ENCODE data around the gene BLM. TPM values are rescaled to one million over a fixed set of nuclear protein-coding genes. Genes with fewer than 3 reads are reported as not detected.

Gene BLM
- total RNA-seq, 1 experiment from 2014 or later = 41.9 TPM

DNA sequence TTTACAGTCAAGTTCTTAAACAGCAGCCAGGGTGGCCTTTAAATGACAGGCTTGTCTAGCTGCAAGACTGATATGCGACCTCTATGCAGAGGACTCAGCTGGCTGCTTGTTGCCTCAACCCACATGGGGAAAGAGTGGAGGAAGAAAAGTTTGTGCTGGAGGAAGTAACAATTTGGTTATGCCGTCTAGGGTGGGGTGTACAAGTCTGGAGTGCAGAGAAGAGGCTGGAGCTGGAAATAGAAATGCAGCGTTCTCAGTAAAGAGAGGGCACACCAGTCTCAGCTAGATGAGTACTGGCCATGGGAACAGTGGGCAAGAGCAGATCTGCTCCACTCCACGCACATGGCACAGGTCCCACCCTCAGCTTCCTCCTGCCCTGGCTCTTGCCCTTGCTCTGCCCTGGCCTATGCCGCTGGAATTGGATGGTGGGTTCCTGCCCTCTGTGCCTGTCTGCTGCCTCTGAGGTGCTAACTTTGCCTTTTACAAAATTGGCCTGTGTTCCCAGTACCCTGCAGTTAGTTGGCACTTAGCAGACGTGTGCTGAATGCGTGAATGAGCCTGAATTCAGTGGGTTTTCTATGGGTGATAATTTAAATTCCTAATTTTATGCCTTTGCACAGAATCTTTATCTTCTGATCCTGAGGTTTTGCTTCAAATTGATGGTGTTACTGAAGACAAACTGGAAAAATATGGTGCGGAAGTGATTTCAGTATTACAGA is 91.5 kb downstream of the BLM start:
- DNase-seq (ENCODE audit: low read depth, low spot score) = no peak
- in situ Hi-C loops (cut with HindIII; ENCODE audit: low pct_unique_long_range_greater_than_20kb, low sequenced_read_pairs) = no loop called here

DNA sequence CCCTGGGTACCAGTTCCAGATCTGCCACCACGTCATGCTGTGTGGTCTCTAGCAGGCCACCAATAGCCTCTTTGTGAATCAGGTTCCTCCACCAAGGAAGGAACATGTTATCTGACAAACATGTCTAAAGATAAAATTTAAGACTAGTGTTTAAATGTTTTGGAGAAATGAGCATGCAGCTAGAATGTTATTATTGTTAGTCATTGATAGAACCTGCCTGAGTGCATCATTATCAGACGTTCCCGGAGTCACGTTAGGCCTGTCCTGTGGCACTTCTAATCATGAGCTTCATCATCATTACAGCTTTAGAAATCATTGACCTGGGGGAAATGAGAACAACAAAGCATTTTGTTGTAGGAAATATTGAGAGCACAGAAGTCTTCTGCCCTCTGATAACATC is 92.4 kb downstream of the BLM start:
- in situ Hi-C loops (cut with HindIII; ENCODE audit: low pct_unique_long_range_greater_than_20kb, low sequenced_read_pairs) = no loop called here
- no peak for DNase-seq (ENCODE audit: low read depth, low spot score)

DNA sequence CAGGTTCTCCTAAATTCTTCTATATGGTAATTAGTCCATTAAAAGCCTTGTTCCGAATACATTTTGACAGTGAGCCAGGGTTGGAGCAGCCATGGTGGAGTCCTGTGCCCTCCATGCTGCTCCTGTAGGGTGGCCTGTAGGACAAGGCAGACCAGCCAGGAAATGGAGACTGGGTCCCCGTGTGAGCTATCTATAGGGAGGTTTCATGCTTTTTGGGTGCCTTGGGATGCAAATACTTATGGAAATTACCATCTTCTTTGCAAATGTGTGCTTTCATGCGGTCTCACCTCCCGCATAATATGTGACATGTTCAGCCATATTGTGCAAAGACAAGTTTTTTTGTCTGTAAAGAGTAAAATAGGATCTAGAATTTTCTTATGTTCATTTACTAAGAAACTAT is 93.2 kb downstream of the BLM start:
- in situ Hi-C loops (cut with HindIII; ENCODE audit: low pct_unique_long_range_greater_than_20kb, low sequenced_read_pairs) = no loop called here
- no peak for DNase-seq (ENCODE audit: low read depth, low spot score)

DNA sequence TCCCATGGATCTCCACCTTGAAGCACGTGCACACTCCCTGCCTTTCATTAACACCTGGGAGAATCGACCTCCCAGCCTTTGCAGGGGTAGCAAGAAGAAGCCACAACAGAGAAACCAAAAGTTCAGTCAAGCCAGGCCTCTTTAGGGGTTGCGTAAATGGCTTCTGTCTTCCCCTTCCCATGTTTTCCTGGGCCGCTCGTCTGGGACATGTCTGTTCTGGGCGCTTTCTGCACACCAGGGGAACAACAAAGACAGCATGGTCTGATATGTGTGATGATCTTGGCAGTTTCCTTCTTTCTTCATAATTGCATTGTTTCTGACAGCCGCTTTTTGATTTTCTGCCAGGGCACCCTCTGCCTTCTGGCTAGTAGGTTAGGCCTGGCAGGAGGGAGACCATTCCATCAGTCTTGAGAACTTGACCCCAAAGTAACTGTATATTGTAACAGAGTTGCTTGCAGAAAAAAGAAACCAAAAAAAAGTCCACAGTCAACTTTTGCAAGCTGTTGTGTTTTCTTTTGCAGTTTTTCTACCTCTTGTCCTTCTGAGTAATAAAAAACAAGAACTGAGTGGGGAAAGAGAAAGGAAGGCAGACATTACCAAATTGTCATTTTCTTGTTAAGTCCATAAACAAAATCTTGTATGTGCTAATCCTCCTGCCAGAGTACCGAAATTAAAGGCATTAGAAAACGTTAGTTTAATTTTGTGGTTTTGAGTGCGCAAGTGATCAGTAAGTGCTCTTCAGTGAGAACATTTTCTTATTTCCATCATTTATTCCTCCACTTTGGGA is 95.2 kb downstream of the BLM start:
- in situ Hi-C loops (cut with HindIII; ENCODE audit: low pct_unique_long_range_greater_than_20kb, low sequenced_read_pairs) = no loop called here

DNA sequence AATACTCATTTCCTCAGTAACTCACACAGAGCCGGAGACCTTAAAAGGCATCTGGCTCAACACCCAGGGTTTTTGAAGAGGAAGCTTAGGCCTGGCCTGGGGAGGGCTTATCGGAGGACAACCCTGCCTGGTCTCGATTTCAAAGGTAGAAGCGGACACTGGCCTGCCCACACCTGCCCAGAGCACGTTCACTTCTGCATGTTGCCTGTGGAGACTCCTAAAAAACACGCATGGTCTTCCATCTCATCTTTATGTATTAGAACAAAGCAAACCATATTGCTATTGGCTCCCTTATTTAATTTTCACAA is 95.8 kb downstream of the BLM start:
- no peak for DNase-seq (ENCODE audit: low read depth, low spot score)
- in situ Hi-C loops (cut with HindIII; ENCODE audit: low pct_unique_long_range_greater_than_20kb, low sequenced_read_pairs) = no loop called here

More for the DNA sequence above, 95.2 kb downstream of the BLM start:
- no peak for DNase-seq (ENCODE audit: low read depth, low spot score)

DNA sequence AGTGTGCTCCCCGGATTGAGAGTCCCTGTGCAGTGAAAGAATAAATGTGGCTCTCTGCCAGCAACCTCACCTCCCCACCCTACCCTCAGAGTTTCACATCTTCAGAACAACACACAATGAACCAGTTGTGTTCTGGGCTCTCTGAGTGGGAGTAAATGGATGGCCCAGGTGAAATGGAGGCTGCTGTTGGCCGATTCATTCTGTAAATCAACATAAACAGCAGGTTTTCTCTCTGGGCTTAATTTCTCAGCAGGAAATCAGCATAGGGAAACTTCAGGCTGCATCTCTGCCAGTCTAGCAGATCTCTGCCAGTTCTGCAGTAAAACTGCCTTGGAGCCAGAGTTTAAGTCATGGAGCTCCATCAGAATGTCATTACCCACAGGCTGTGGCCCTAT is 96.6 kb downstream of the BLM start:
- DNase-seq (ENCODE audit: low read depth, low spot score) = peak; percentile 22

DNA sequence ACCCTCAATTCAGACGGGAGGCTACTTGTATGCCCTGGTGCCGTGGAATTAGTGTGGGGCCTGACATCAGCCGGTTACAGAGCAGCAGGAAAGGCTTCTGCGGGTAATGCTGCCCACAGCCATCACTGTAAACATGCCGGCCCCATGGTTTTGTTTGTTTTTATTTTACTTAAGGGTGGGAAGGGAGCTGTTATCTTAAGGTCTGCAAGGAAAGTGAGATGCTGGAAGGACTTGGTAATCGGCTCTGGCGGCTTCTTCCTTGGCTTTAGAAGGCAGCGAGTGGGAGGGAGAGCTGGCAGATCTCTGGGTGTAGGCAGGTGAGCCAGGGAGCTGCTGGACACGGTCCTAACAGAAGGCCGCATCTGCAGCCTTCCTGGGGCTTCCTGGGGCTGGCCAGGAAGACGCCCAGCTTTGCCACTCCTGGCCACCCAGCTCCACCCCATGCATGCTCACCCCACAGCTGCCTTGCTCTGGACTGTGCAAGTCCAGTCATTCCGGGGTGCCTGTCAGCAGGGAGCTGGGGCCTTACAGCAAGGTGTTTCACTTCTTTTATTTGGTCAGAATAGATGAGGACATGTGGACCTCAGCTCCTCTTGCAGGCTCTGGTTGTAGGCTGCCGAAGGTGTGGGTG is 97.2 kb downstream of the BLM start:
- no peak for DNase-seq (ENCODE audit: low read depth, low spot score)
- in situ Hi-C loops (cut with HindIII; ENCODE audit: low pct_unique_long_range_greater_than_20kb, low sequenced_read_pairs) = no loop called here

More for the DNA sequence above, 96.6 kb downstream of the BLM start:
- in situ Hi-C loops (cut with HindIII; ENCODE audit: low pct_unique_long_range_greater_than_20kb, low sequenced_read_pairs) = no loop called here

DNA sequence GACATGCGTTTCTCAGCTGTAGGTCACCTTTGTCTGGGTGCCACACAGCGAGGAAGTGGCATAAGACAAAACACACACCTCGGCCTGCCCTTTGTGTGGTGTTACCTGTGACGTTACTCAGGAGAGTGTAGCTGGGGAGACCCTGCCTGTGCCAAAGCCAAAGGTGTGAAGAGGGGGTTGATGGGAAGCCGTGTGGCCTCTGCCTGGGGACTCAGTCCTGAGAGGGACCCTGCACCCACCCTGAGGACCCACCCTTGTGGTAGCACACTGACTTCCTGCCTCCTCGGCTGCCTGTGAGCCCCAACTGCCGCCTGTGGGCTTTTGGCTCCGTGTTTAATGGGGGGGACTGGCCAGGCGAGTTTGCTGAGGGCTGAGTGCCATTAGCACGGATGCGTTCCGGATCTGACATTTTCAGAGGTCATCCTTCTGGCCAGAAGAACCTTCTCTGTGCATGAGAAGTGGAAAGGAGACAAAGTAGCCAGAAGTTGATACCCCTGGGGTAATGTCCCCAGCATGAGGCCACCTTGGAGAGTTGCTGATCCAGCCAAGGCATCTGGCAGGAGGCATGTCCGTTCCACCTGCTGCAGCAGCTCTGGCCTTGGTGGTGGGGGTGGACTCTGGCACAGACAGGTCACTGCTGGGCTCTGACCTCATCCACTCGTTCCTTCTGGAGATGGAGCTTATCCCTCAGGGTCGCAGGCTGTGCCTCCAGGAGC is 99.4 kb downstream of the BLM start:
- in situ Hi-C loops (cut with HindIII; ENCODE audit: low pct_unique_long_range_greater_than_20kb, low sequenced_read_pairs) = no loop called here
- DNase-seq (ENCODE audit: low read depth, low spot score) = no peak

DNA sequence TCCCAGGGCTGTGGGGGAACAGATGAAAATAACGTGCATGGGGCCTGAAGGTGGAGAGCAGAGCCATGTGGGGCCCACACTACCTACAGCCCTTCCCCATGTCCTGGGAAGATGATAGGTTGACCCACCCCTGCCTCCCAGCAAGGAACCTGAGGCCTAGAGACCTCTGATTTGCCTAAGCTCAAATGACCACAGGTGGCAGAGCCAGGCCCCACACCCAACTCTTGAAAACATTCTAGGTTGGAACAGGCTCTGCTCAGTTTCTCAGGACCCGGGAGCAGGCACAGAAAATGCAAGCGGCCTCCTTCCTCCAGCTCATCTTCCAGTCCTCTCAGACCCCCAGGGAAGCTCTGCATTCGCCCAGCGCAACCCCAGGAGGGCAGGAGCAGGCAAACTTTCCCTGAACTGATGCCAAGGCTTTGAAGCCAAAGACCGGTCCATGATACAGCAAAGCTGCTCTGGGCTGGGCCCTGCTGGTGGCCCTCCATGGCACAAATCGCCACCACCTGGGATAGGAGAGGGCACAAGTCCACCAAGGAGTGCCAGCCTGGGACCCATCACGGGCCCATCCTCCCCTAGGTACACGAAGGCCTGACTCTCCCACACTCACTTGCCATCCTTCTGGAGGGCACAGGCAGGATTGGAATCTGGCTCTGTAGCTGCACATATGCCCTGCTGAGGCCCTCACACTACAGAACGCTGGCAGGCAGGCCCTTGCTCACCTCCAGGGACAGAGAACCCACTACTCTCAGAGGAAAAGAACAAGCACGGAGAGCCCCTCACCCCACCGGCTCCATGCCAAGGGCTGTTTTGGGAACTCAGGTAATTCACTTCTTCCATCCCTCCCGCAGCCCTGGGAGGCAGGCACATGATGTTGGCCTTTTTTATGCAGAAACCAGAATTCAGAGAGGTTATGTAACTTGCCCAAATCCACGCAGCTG is 100.2 kb downstream of the BLM start:
- in situ Hi-C loops (cut with HindIII; ENCODE audit: low pct_unique_long_range_greater_than_20kb, low sequenced_read_pairs) = no loop called here

DNA sequence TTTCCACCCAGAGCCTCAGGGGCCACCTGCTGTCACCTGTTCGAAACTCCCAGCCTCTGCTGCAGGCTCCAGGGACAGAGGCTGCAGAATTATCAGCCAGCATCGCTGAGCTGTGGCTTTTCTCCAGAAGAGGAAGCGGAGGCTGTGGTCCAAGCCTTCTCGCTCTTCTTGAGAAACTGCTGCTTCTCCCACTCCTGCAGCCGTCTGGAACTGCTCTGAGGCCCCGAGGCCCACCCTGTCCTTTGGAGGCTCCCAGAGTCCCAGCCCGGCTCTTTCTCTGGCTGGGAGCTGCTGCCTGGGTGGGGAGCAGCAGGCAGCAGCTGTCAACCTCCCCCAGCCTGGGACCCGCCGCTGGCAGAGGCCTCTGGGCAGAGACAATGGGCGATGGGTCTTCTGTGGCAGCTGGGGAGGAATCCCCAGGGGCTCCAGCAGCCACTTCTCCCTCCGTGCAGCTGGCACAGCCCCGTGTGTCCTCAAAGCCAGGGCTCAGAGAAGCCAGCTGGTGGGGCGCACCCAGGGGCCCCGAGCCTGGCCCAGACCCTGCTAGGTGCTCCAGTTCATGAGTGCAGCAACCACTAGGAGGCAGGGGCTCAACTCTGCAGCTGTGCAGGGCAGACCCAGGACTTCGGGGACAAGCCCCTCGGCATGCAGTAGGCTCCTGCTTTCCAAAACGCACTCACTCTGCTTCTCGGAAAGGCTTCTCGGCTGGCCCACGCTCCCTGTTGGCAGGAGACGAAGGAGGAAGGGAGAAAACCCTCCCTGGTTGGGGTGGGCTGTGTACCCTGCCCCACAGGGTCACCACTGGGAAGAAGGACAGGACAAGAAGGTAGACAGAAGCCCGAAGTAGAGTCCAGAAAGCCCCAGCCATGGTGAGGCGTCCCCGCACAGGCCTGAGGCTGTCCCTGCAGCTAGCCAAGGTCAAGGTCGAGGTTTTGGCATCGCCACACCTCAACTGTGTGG is 101.4 kb downstream of the BLM start:
- in situ Hi-C loops (cut with HindIII; ENCODE audit: low pct_unique_long_range_greater_than_20kb, low sequenced_read_pairs) = no loop called here
- DNase-seq (ENCODE audit: low read depth, low spot score) = no peak

More for the DNA sequence above, 100.2 kb downstream of the BLM start:
- DNase-seq (ENCODE audit: low read depth, low spot score) = no peak

DNA sequence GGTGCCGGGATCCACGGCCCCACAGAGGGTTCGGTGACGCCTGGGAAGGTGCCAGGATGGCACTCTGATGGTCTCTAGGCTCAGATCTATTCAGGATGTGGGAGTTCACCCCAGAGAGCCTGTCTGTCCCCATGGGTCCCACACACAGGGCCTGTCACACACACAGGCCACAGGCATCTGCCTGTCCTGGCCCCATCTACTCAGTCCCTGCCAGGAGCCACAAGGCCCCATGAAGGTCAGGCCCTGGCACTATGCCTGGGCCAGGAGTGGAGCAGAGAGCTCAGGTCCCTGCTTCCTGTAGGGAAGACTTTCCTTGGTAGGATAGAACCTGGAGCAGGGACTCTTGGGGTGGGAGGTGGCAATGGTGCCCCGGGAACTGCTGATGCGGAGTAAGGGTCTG is 102.2 kb downstream of the BLM start:
- in situ Hi-C loops (cut with HindIII; ENCODE audit: low pct_unique_long_range_greater_than_20kb, low sequenced_read_pairs) = no loop called here
- DNase-seq (ENCODE audit: low read depth, low spot score) = no peak

DNA sequence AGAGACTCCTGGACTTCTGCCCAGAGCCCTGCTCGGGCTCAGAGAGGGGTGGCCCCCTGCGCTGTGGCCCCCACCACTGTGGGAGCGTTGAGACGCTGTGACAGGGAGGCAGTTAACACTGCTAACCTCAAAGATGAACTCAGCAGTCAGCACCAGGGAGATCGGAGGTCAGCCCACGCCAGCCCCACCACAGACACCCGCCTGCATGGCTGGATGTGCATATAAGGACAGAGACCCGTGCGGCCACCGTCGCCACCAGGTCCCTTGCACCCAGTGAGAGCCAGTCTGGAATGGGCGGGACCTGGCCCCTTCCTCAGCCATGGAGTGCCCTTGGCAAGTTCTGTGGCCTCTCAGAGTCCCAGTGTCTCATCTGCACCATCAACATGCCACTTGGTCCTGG is 102.7 kb downstream of the BLM start:
- in situ Hi-C loops (cut with HindIII; ENCODE audit: low pct_unique_long_range_greater_than_20kb, low sequenced_read_pairs) = no loop called here

DNA sequence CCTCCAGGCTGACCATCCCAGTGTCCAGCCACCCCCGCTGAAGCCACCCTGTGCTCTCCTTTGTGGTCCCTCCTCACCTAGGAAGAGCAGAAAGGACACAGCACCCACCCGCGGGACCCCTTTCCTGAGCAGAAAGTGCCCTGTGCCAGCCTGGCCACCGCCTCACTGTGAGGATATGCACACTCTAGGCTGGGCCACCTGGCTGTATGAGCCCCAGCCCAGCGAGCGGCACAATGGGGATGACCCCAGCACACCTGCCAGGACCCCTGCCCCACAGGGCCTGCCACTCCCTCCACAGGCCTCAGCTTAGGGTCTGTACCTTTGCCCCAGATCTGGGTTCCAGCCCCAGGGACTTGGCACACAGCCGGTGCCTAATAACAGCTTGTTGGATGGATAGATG is 103.3 kb downstream of the BLM start:
- DNase-seq (ENCODE audit: low read depth, low spot score) = no peak
- in situ Hi-C loops (cut with HindIII; ENCODE audit: low pct_unique_long_range_greater_than_20kb, low sequenced_read_pairs) = no loop called here

More for the DNA sequence above, 102.7 kb downstream of the BLM start:
- DNase-seq (ENCODE audit: low read depth, low spot score) = no peak

DNA sequence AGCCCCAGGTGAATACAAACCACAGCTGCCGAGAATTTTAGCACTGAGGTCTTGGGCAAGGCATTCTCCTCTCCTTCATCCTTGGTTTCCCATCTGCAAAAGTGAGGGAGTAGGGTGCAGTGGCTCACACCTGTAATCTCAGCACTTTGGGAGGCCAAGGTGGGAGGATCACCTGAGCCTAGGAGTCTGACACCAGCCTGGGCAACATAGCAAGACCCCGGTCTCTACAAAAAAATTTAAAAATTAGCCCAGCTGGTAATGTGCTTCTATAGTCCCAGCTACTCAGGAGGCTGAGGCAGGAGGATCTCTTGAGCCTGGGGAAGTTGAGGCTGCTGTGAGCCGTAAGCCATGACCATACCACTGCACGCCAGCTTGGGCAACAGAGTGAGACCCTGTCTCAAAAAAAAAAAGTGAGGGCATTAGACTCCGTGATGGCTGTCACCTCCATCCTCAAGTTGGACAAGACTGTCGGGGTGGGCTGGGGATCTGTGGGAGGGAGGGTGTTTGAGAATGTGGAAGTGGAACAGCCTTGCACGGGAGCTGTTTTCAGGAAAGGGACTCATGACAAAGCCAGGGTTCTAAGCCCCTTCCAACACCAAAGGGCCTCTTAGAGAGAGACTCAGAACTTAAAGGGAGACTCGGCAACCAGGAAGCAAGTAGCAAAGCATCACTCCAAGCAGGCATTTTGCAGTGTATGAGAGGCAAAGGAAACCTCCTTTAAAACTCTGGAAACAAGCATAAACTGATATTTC is 105.2 kb downstream of the BLM start:
- no peak for DNase-seq (ENCODE audit: low read depth, low spot score)
- in situ Hi-C loops (cut with HindIII; ENCODE audit: low pct_unique_long_range_greater_than_20kb, low sequenced_read_pairs) = no loop called here

DNA sequence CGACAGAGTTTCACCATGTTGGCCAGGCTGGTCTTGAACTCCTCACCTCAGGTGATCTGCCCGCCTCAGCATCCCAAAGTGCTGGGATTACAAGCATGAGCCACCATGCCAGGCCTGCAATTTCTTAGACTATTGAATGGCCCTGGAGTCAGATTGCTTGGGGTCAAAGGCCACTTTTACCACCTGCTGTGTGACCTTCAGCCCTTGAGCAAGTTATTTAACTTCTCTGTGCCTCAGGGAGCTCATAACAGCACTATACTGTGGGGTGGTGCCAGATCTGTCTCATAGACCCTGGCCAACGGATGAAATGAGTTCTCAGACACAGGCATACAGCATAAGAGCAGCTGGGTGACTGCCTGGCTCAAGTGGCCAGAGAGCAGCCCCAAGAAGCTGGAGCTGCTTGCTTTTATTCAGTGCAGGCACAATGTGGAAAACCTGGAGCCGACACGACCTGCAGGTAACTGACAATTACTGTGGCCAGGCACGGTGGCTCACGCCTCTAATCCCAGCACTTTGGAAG is 106.4 kb downstream of the BLM start:
- no peak for DNase-seq (ENCODE audit: low read depth, low spot score)
- in situ Hi-C loops (cut with HindIII; ENCODE audit: low pct_unique_long_range_greater_than_20kb, low sequenced_read_pairs) = no loop called here

Measured in SK-MEL-5 (cell line).